Right lobe of liver (tissue), 6 donors: ENCODE measurements around the gene FEZF2. TPM values are rescaled to one million over a fixed set of nuclear protein-coding genes. Genes with fewer than 3 reads are reported as not detected.

ENCODE experiments used
- ATAC-seq, 4 donors: fragments of 200-7000 bp; cut with Tn5 transposase; one replicate each; pipeline ENCODE4 v1.9.1; 2020; ENCODE audit warnings: mild to moderate bottlenecking in 4 of 4, moderate library complexity in 4 of 4
- DNase-seq, 3 donors: peaks; one replicate each; pipeline ENCODE4 v3.0.0-alpha.2; 2020
- H3K27ac ChIP-seq, 3 donors: fragments of 200-600 bp; one replicate each; pipeline ENCODE4 v1.8.0; 2022
- H3K27me3 ChIP-seq, 2 donors: fragments of 200-600 bp; one replicate each; pipeline ENCODE4 v1.8.0; 2022
- H3K36me3 ChIP-seq, 4 donors: fragments of 200-600 bp; sonication (generic) in 1 of 4; one replicate each; pipeline versions ENCODE4 v1.5.1 to v1.8.0; 2017 to 2022; ENCODE audit warnings: control low read depth in 1 of 4
- H3K4me1 ChIP-seq, 4 donors: fragments of 200-600 bp; sonication (generic) in 1 of 4; one replicate each; pipeline versions ENCODE4 v1.5.1 to v1.8.0; 2017 to 2022; ENCODE audit warnings: control low read depth in 1 of 4
- H3K4me3 ChIP-seq, 3 donors: fragments of 200-600 bp; one replicate each; pipeline ENCODE4 v1.8.0; 2022
- H3K9me3 ChIP-seq, 4 donors: fragments of 200-600 bp; sonication (generic) in 1 of 4; one replicate each; pipeline versions ENCODE4 v1.5.1 to v1.8.0; 2017 to 2022; ENCODE audit warnings: control low read depth in 1 of 4
- CTCF ChIP-seq, 4 donors: fragments of 200-600 bp in 3 of 4; fragments of 450-650 bp in 1 of 4; IDR thresholded peaks; one replicate each; pipeline versions ENCODE4 v1.5.1 to v1.8.0; 2016 to 2022; ENCODE audit warnings: antibody characterized with exemption in 4 of 4, mild to moderate bottlenecking in 2 of 4
- POLR2A ChIP-seq: fragments of 450-650 bp; IDR thresholded peaks from one replicate; pipeline ENCODE4 v1.6.1; 2017; ENCODE audit warnings: antibody characterized with exemption, mild to moderate bottlenecking
- WGBS: methylation state at CpG from one replicate; pipeline ENCODE4 v1.1.6; 2018; ENCODE audit warnings: low coverage, low lambda C conversion rate; ENCODE audit not compliant: insufficient coverage; ENCODE audit errors: missing lambda C conversion rate; 5-methylcytosine and 5-hydroxymethylcytosine counted together
- intact Hi-C, 2 donors: fragments of 100-400 bp; cut with DNase I; formaldehyde crosslinking; loops; one replicate each; pipeline versions ENCODE4 v1.11.2 to v1.14.1; 2022
- total RNA-seq, 6 experiments: library from RNA; depleted of rRNA in 2 of 6; stranded (reverse); fragments of >200 nt in 2 of 6; fragmentation: NEBNext Ultra II Directional in 3 of 6; extraction: Animal tissue kit (Norgen Biotek cat#: 25700) in 3 of 6; gene quantifications; one replicate each; pipeline versions ENCODE4 v1.1.0 to v1.2.4, GENCODE V29; 2016 to 2023
- donor health status: DM: no; HTN: yes; CAD: no.
- donor health status: DM: no; HTN: no; CAD: no.
- donor health status: DM: no; HTN: no; CAD: no.
- donor health status: DM: no; HTN: yes; CAD: no.
- donor health status: DM: no; HTN: yes; CAD: no.

Gene FEZF2
- total RNA-seq, 6 experiments from 2014 or later, result not detected

GRCh38 chr3:62378311-62378789 is 5.0 kb upstream of the FEZF2 start:
- WGBS, result 7% methylated on average over 14 of the region's 29 CpGs
- Histone ChIP-seq H3K27me3 (peaks cover 12 to 36% of the 10 kb centered on the region in 2 donors), H3K4me1 (peaks cover 0 to 4% (median 0%) of the 10 kb centered on the region in 4 donors), H3K4me3 (no peak overlapping the region), H3K27ac (no peak overlapping the region), H3K9me3 (no peaks in the 10 kb centered on the region), H3K36me3 (no peaks in the 10 kb centered on the region)
- DNase-seq (no peak), ATAC-seq (no peak)
- no peak for TF ChIP-seq POLR2A
- no peak for TF ChIP-seq CTCF (IDR thresholded peaks at IDR 0.05)
- intact Hi-C loops, result no loop called here

- no peak for ATAC-seq
- DNase-seq, result no peak
- peaks cover 12 to 36% of the 10 kb centered on the region in 2 donors for H3K27me3 ChIP-seq
- no peak overlapping the region for H3K27ac ChIP-seq
- TF ChIP-seq POLR2A (no peak), CTCF (IDR thresholded peaks at IDR 0.05) (no peak)
- peaks cover 0 to 10% (median 0%) of the 10 kb centered on the region in 4 donors for H3K4me1 ChIP-seq
- H3K4me3 ChIP-seq, result no peak overlapping the region
- H3K9me3 ChIP-seq, result no peaks in the 10 kb centered on the region
- WGBS, result 12% methylated on average over 18 of the region's 65 CpGs
- H3K36me3 ChIP-seq, result no peaks in the 10 kb centered on the region
- intact Hi-C loops, result no loop called here
Measured at GRCh38 chr3:62376906-62377877, 3.8 kb upstream of the FEZF2 start.

GRCh38 chr3:62376454-62376720 is 3.0 kb upstream of the FEZF2 start:
- ATAC-seq, result no peak
- no peak for DNase-seq
- H3K27me3 ChIP-seq, result peaks cover 12 to 44% of the 10 kb centered on the region in 2 donors
- intact Hi-C loops, result no loop called here
- no peak overlapping the region for H3K27ac ChIP-seq
- TF ChIP-seq POLR2A, result no peak
- TF ChIP-seq CTCF (IDR thresholded peaks at IDR 0.05), result no peak
- WGBS, result 41% methylated on average over 3 of the region's 3 CpGs
- no peaks in the 10 kb centered on the region for H3K9me3 ChIP-seq
- peaks cover 0 to 13% (median 0%) of the 10 kb centered on the region in 4 donors for H3K4me1 ChIP-seq
- no peak overlapping the region for H3K4me3 ChIP-seq
- no peaks in the 10 kb centered on the region for H3K36me3 ChIP-seq

- no peaks in the 10 kb centered on the region for H3K9me3 ChIP-seq
- no peaks in the 10 kb centered on the region for H3K36me3 ChIP-seq
- H3K27ac ChIP-seq, result no peak overlapping the region
- no peak overlapping the region for H3K4me3 ChIP-seq
- peaks cover 12 to 48% of the 10 kb centered on the region in 2 donors for H3K27me3 ChIP-seq
- no peak for ATAC-seq
- intact Hi-C loops, result no loop called here
- DNase-seq, result no peak
- peaks cover 0 to 16% (median 0%) of the 10 kb centered on the region in 4 donors for H3K4me1 ChIP-seq
- 16% methylated on average over 14 of the region's 14 CpGs for WGBS
- TF ChIP-seq POLR2A, result no peak
- no peak for TF ChIP-seq CTCF (IDR thresholded peaks at IDR 0.05)
Measured at GRCh38 chr3:62375655-62376453, 2.5 kb upstream of the FEZF2 start.
